ENCODE results near the gene CEP89. TPM values are rescaled to one million over a fixed set of nuclear protein-coding genes. Genes with fewer than 3 reads are reported as not detected.

The CEP89 gene
- total RNA-seq, result 9.9 and 17.3 TPM in 2 replicates

DNA sequence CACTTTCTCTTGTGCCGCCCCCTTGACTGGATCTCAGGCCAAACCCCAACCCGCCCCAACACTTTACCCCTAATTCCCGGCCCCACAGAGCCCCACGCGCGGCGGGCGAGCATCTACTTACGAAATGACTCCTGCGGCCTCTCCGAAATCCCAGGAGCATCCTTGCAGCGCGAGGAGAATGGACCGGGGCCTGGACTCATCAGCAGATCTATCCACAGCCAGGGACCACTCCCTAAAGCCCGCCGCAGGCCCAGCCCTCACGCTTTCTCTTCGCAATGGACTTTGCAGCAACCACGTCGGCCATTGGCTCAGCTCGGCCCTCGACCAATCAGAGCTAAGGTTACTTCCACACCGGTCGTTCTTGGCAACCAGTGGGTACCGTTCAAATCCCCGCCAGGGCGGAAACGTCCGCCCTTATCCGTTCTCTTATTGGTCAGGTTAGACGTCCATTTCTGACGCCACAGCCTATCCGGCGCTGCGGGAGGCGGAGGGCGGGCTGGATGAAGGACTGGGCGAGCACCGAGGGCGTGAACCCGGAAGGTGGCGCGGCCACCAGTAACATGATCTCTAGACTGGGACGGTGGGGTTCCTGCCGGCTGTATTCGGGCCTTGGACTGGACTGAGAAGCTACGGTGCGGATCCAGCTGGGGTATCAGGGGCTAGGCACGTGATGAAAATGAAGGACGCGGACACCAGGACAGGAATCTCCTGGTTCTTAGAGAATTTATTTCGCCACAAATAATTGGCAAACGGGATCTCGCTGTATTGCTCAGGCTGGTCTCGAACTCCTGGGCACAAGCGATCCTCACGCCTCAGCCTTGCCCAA is at the start of gene CEP89, which contains the start of gene FAAP24:
Gene CEP89, minus strand, starts transcription at position 244 of the 826 bp plus-strand sequence. Its CDS starts 84 bp downstream, at position 160.
Gene FAAP24, plus strand, starts transcription at position 528 of the 826 bp plus-strand sequence. CDS start 955 bp downstream, outside the sequence.

GRCh38 chr19:32869369-32869965 is 102.3 kb downstream of the CEP89 start, which contains the start of gene SLC7A9:
Gene SLC7A9 (minus strand): TSS chr19:32869767. CDS start chr19:32868534, 1,233 bp downstream.

Other genes starting within 250 kb of the CEP89 start
- 0.50 TPM in 1 of 2 replicates, not detected in the other for gene SLC7A9, start 102.2 kb downstream of the CEP89 start, total RNA-seq
- 2.2 and 3.6 TPM in 2 replicates for gene FAAP24, start 284 bp upstream of the CEP89 start, total RNA-seq
- 2.2 and 3.0 TPM in 2 replicates for gene RHPN2, start 92.9 kb upstream of the CEP89 start, total RNA-seq
- gene GPATCH1, start 109.2 kb upstream of the CEP89 start, total RNA-seq, result 7.3 and 9.2 TPM in 2 replicates
- gene WDR88, start 160.2 kb upstream of the CEP89 start, total RNA-seq, result not detected in 2 replicates
- gene LRP3, start 222.4 kb upstream of the CEP89 start, total RNA-seq, result 36.2 and 60.9 TPM in 2 replicates

All from smooth muscle cell of trachea (primary cell).